Ectodermal cell (in vitro differentiated cells): ENCODE data around the gene ARL8A.

ENCODE experiments used
- H3K27ac ChIP-seq: 2 replicates; pipeline ENCODE4 v1.7.0; 2013; ENCODE audit warnings: mild to moderate bottlenecking, low read depth, low read length; ENCODE audit not compliant: insufficient read depth, poor library complexity, severe bottlenecking
- H3K27me3 ChIP-seq: 2 replicates; pipeline ENCODE4 v1.7.0; 2013; ENCODE audit warnings: mild to moderate bottlenecking, low read length; ENCODE audit not compliant: insufficient read depth, control insufficient read depth, poor library complexity, severe bottlenecking
- H3K36me3 ChIP-seq: one replicate; pipeline ENCODE4 v1.7.0; 2013; ENCODE audit warnings: low read length; ENCODE audit not compliant: control insufficient read depth, insufficient read depth
- H3K4me1 ChIP-seq: one replicate; pipeline ENCODE4 v1.7.0; 2013; ENCODE audit warnings: low read length; ENCODE audit not compliant: control insufficient read depth, insufficient read depth
- H3K4me3 ChIP-seq: 2 replicates; pipeline ENCODE4 v1.7.0; 2013; ENCODE audit warnings: low read depth, low read length, control low read depth; ENCODE audit not compliant: insufficient read depth
- H3K9me3 ChIP-seq: 2 replicates; pipeline ENCODE4 v1.7.0; 2013; ENCODE audit warnings: mild to moderate bottlenecking, low read length, moderate library complexity; ENCODE audit not compliant: control insufficient read depth
- WGBS, 2 experiments: methylation state at CpG; one replicate each; pipeline ENCODE4 v1.1.7; 2013; ENCODE audit warnings: missing lambda C conversion rate in 2 of 2; 5-methylcytosine and 5-hydroxymethylcytosine counted together

The ARL8A gene

GRCh38 chr1:202093858-202094257 is 50.7 kb downstream of the ARL8A start:
- WGBS, 2 experiments = 93 to 95% methylated on average over 6 of the region's 6 CpGs
- Histone ChIP-seq H3K4me1 (no peaks in the 10 kb centered on the region), H3K27me3 (no peaks in the 10 kb centered on the region), H3K27ac (no peak overlapping the region), H3K9me3 (no peaks in the 10 kb centered on the region), H3K36me3 (no peaks in the 10 kb centered on the region), H3K4me3 (no peak overlapping the region)

GRCh38 chr1:202090994-202091393 is 53.5 kb downstream of the ARL8A start:
- no peaks in the 10 kb centered on the region for H3K9me3 ChIP-seq
- WGBS, 2 experiments = 92 to 93% methylated on average over 3 of the region's 3 CpGs

DNA sequence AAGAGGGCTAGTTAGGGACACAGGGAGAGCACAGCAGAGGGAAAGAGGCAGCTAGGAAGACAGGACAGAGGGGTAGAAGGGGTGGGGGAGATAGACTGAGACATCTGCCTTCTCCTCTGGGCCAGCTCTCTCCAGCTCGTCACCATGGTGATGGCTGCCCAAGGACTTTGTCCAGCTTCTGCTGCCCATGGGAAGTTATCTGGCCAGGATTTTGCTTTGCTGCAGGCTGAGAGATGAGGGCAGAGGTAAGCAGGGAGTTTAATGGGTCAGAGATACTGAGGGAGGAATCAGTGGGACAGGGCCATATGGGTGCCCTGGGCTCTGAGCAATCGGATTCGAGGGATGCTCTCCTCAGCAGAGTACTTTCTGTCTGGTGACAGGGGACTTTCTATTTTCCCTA is 56.3 kb downstream of the ARL8A start:
- no peaks in the 10 kb centered on the region for H3K9me3 ChIP-seq
- H3K4me3 ChIP-seq = no peak overlapping the region
- no peaks in the 10 kb centered on the region for H3K36me3 ChIP-seq
- 91 to 95% methylated on average over 3 of the region's 3 CpGs for WGBS, 2 experiments
- H3K27ac ChIP-seq = no peak overlapping the region
- no peaks in the 10 kb centered on the region for H3K27me3 ChIP-seq
- peaks cover 23% of the 10 kb centered on the region for H3K4me1 ChIP-seq

More at GRCh38 chr1:202090994-202091393, 53.5 kb downstream of the ARL8A start:
- Histone ChIP-seq H3K27me3 (no peaks in the 10 kb centered on the region), H3K4me1 (peaks cover 7% of the 10 kb centered on the region), H3K4me3 (no peak overlapping the region), H3K27ac (no peak overlapping the region), H3K36me3 (no peaks in the 10 kb centered on the region)

- H3K36me3 ChIP-seq = no peaks in the 10 kb centered on the region
- H3K9me3 ChIP-seq = no peaks in the 10 kb centered on the region
- H3K4me3 ChIP-seq = no peak overlapping the region
- no peaks in the 10 kb centered on the region for H3K27me3 ChIP-seq
- H3K27ac ChIP-seq = no peak overlapping the region
- 67 to 69% methylated on average over 7 of the region's 7 CpGs for WGBS, 2 experiments
- peaks cover 23% of the 10 kb centered on the region for H3K4me1 ChIP-seq
Observed at GRCh38 chr1:202086579-202087350, 57.8 kb downstream of the ARL8A start.

DNA sequence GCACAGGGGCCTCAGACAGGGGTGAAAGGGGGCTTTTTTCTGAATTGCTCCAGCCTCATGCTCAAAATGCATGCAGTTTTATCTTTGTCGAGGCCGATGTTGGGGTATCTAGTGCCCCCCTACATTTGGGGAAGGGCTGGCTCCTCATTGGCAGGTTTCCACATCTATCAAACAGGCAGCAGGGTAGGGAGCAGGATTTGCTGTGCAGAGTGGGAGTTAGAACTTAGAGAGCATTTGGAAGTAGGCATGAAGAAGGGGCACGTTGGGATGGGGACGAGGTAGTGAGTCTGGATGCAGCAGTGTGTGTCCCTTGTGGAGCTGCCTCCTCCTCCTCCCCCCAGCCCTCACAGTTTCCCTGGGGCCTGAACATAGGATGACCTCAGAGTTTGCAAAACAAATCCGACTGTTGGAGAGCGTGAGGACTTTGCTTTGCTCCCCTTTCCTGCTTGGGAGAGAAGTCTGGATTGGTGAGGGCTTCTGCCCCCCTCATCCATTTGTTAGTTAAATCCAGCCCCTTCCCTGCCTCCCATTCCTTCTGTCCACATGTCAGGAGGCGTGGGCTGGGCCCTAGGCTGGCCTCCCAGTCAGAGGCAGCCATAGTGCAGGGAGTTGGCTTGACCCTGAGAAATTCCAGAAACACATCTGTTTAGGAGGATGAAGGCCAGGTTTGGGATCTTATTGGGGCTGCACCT is 58.7 kb downstream of the ARL8A start:
- H3K4me1 ChIP-seq = peaks cover 23% of the 10 kb centered on the region
- H3K9me3 ChIP-seq = no peaks in the 10 kb centered on the region
- H3K36me3 ChIP-seq = no peaks in the 10 kb centered on the region
- H3K27me3 ChIP-seq = no peaks in the 10 kb centered on the region
- H3K4me3 ChIP-seq = no peak overlapping the region
- H3K27ac ChIP-seq = peak overlapping the region; percentile 55
- 38 to 51% methylated on average over 7 of the region's 7 CpGs for WGBS, 2 experiments

DNA sequence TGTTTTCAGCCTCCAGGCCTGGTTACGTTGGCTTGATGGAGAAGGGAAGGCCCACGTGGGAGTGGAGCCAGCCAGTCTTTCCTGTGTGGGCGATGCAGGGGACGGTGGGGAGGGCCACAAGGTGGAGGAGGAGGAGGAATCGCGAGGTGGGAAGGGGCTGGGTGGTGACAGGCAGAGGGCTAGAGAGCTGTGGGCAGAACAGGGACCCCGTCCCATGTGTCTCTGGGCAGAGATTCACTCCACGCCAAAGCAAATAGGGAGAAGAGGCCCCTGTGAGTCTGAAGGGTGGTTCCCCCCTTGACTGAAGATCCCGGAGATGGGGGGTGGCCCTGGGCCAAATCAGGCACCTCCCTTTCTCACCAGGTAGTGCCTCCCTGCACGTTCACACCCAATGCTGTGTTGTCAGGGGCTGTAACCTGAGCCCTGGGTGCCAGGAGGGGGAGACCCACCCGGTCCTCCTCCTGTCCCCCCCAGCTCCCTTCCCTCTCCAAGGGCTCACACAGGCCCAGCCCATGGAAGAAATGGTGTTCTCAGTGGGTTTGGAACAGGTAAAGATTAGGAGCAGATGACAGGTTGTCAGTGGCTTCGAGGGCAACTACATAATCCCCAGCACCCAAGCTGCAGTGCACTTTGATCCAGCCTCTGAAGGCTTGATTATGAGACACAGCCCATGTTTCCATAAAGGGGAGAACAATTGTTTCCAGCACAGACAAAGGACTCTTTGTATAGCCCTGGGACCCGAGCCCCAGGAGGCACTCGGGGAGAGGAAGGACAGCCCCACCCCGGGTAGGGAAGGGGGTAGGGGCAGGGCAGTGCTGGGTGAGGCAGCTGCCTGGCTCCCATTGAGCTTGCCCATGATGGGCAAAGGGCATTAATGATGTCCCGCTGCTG is 59.5 kb downstream of the ARL8A start:
- H3K9me3 ChIP-seq = no peaks in the 10 kb centered on the region
- H3K4me1 ChIP-seq = peaks cover 23% of the 10 kb centered on the region
- no peaks in the 10 kb centered on the region for H3K36me3 ChIP-seq
- H3K27me3 ChIP-seq = no peaks in the 10 kb centered on the region
- peak overlapping the region; percentile 55 for H3K27ac ChIP-seq
- no peak overlapping the region for H3K4me3 ChIP-seq
- 39 to 40% methylated on average over 16 of the region's 16 CpGs for WGBS, 2 experiments
